Endothelial cell of umbilical vein (primary cell): ENCODE results near the gene FAM131C.

Source experiments
- EZH2 ChIP-seq: IDR thresholded peaks from 2 replicates; pipeline ENCODE4 v1.6.1; 2012; ENCODE audit warnings: borderline replicate concordance, low read depth, mild to moderate bottlenecking, moderate library complexity, low read length, inconsistent platforms; ENCODE audit not compliant: severe bottlenecking
- POLR2A ChIP-seq: IDR thresholded peaks from 2 replicates; pipeline ENCODE4 v1.6.1; 2012; ENCODE audit warnings: low read depth, mild to moderate bottlenecking, control low read depth, low read length
- POLR2AphosphoS5 ChIP-seq: IDR thresholded peaks from 2 replicates; pipeline ENCODE4 v1.6.1; 2012; ENCODE audit warnings: low read depth, mild to moderate bottlenecking, control low read depth, low read length, moderate library complexity; ENCODE audit not compliant: insufficient read depth
- TF ChIP-seq, protein P1 (sequence below), 2 donors: IDR thresholded peaks; 1 replicate in 1 of 2; 2 replicates in 1 of 2; pipeline ENCODE4 v1.5.1; 2011; ENCODE audit warnings: low read length in 2 of 2, mild to moderate bottlenecking in 2 of 2, moderate library complexity in 2 of 2, control low read depth in 1 of 2, inconsistent platforms in 1 of 2, low read depth in 1 of 2; ENCODE audit not compliant: insufficient read depth in 1 of 2; ENCODE audit errors: extremely low read depth in 1 of 2

DNA sequence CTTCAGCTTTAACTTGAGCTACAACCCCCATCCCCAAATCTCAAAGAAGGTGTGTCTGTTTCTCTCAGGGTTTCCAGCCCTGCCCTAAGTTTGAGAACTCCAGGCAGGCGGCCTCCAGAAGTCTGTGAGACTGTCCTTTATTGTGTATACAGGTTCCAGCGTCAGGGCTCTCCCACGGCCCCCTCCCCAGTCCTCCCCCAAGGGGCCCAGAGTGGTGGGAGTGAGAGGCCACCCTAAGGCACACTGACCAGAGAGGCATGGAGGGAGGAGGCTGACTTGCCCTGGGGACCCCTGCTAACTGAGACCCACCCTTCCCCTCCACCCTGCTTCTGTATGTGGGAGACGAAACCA is 59.6 kb downstream of the FAM131C start:
- TF ChIP-seq, protein P1, sequence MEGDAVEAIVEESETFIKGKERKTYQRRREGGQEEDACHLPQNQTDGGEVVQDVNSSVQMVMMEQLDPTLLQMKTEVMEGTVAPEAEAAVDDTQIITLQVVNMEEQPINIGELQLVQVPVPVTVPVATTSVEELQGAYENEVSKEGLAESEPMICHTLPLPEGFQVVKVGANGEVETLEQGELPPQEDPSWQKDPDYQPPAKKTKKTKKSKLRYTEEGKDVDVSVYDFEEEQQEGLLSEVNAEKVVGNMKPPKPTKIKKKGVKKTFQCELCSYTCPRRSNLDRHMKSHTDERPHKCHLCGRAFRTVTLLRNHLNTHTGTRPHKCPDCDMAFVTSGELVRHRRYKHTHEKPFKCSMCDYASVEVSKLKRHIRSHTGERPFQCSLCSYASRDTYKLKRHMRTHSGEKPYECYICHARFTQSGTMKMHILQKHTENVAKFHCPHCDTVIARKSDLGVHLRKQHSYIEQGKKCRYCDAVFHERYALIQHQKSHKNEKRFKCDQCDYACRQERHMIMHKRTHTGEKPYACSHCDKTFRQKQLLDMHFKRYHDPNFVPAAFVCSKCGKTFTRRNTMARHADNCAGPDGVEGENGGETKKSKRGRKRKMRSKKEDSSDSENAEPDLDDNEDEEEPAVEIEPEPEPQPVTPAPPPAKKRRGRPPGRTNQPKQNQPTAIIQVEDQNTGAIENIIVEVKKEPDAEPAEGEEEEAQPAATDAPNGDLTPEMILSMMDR (IDR thresholded peaks at IDR 0.05; ENCODE audit: extremely low read depth in 1 of 2, insufficient read depth in 1 of 2, low read depth in 1 of 2, low read length in 2 of 2): no peak
- TF ChIP-seq POLR2A (no peak), POLR2AphosphoS5 (no peak), EZH2 (no peak)
